Measurements from ENCODE around the gene KCNJ12.

DNA sequence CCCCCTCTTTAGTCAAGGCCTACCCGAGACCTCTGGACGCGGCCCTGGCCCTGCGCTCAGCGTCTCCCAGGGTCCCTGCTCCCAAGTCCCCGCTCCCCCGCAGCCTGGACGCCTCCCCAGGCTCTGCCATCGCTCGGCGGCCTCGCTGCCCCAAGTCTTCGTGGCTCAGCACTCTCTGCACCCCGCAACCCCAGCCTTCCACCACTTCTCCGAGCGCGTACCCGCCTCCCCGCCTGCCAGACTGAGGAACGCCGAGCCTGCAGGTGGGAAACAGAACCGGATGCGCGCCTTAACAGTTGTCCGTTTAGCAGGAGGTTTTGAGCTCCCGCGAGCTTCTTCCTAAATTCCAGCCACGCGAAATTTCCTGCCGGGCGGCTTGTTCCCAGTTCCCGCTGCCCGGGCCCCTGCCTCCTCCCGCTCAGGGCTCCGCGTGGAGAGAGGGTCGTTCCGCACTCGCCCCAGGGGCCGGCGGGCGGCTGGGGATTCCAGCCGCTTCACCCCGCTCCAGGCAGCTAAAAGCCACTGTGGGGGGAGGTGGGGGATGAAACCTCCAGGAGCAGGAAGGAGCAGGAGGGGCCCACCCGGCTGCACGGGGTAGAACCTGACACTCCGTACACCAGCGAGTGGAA, 87.7 kb downstream of the KCNJ12 start:
- TF ChIP-seq POLR2AphosphoS5 (IDR thresholded peaks at IDR 0.05; ENCODE audit: low read depth, low read length) (no peak), SIN3A (IDR thresholded peaks at IDR 0.05; ENCODE audit: borderline replicate concordance, insufficient read depth, low read length) (no peak)

All from PFSK-1 (cell line).